Suprapubic skin (tissue), 4 donors: ENCODE measurements around the gene PDLIM4.

ENCODE experiments used
- CTCF ChIP-seq, 2 donors: fragments of 200-600 bp in 1 of 2; fragments of 450-650 bp in 1 of 2; sonication (generic) in 1 of 2; IDR thresholded peaks; one replicate each; pipeline ENCODE4 v1.5.1; 2016 to 2019; ENCODE audit warnings: antibody characterized with exemption in 2 of 2, mild to moderate bottlenecking in 1 of 2, moderate library complexity in 1 of 2
- EP300 ChIP-seq: sonication (generic); formaldehyde crosslinking; IDR thresholded peaks from one replicate; pipeline ENCODE4 v1.6.1; 2017; ENCODE audit warnings: antibody characterized with exemption
- POLR2A ChIP-seq, 2 donors: fragments of 450-650 bp; IDR thresholded peaks; one replicate each; pipeline ENCODE4 v1.6.1; 2017; ENCODE audit warnings: antibody characterized with exemption in 2 of 2, mild to moderate bottlenecking in 2 of 2, moderate library complexity in 2 of 2
- POLR2AphosphoS5 ChIP-seq, 3 donors: sonication (generic); formaldehyde crosslinking; IDR thresholded peaks; one replicate each; pipeline ENCODE4 v1.6.1; 2017; ENCODE audit warnings: antibody characterized with exemption in 3 of 3

GRCh38 chr5:132246806-132247205, 10.7 kb upstream of the PDLIM4 start:
- TF ChIP-seq CTCF (IDR thresholded peaks at IDR 0.05) (no peak), POLR2A (IDR thresholded peaks at IDR 0.05) (no peak), POLR2AphosphoS5 (IDR thresholded peaks at IDR 0.05) (no peak), EP300 (no peak)
